Measurements from ENCODE around the gene FFAR4.
"Not testable (repeated sequence)": the region's sequence is repeated elsewhere in the genome, so short reads cannot be mapped to it uniquely, and the experiment has no call there.

The FFAR4 gene

DNA sequence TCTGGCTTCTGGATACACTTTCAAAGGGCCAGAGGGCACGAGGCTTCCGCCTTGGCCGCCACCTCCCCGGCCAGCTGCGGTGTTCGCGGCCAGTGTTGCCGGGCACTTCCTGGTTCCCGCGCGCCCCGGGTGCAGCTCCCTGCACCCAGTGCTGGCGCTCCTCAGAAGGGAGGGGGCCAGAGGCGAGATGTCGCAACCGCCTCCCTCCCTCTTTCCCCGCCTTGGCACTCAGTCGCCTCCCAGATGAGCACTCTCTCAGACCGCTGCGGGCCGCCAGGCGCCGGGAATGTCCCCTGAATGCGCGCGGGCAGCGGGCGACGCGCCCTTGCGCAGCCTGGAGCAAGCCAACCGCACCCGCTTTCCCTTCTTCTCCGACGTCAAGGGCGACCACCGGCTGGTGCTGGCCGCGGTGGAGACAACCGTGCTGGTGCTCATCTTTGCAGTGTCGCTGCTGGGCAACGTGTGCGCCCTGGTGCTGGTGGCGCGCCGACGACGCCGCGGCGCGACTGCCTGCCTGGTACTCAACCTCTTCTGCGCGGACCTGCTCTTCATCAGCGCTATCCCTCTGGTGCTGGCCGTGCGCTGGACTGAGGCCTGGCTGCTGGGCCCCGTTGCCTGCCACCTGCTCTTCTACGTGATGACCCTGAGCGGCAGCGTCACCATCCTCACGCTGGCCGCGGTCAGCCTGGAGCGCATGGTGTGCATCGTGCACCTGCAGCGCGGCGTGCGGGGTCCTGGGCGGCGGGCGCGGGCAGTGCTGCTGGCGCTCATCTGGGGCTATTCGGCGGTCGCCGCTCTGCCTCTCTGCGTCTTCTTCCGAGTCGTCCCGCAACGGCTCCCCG lies at the start of gene FFAR4:
Gene FFAR4, plus strand, starts transcription at position 231 of the 842 bp plus-strand sequence. Its CDS starts 56 bp downstream, at position 287.
- TF ChIP-seq, protein P1, sequence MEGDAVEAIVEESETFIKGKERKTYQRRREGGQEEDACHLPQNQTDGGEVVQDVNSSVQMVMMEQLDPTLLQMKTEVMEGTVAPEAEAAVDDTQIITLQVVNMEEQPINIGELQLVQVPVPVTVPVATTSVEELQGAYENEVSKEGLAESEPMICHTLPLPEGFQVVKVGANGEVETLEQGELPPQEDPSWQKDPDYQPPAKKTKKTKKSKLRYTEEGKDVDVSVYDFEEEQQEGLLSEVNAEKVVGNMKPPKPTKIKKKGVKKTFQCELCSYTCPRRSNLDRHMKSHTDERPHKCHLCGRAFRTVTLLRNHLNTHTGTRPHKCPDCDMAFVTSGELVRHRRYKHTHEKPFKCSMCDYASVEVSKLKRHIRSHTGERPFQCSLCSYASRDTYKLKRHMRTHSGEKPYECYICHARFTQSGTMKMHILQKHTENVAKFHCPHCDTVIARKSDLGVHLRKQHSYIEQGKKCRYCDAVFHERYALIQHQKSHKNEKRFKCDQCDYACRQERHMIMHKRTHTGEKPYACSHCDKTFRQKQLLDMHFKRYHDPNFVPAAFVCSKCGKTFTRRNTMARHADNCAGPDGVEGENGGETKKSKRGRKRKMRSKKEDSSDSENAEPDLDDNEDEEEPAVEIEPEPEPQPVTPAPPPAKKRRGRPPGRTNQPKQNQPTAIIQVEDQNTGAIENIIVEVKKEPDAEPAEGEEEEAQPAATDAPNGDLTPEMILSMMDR (IDR thresholded peaks at IDR 0.05; ENCODE audit: control extremely low read depth, extremely low read depth, low read depth, missing control alignments): no peak
- DNase-seq (ENCODE audit: extremely low spot score): no peak
- ChIA-PET CTCF (interaction anchor here (4.2 kb wide), 1 partner anchor 12 kb away, joined by 21 read pairs; no protein-coding TSS in a partner anchor), POLR2A (no interaction called here)

DNA sequence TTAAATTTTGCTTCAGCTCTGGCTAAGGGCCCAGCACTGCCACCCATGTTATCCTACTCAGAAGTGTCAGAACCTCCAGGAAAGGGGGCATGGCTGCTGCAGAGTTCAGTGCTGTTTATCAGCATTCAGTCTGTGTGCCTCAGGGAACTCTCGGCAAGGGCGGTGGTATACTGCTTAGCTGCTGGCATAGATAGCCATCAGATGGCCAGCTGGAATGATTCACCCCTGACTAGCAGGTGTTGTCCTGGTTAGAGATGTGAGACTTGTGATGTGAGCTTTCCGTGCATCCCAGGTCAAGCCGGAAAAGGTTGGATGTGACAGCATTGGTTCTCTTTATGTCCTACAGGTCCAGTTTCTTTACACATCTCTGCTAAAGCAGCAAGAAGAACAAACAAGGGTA lies 47.9 kb upstream of the FFAR4 start:
- CTCF ChIA-PET: interaction anchor here (1.1 to 4.0 kb wide), 5 partner anchors 8 to 633 kb away, joined by 3 to 25 read pairs (median 7); partner anchors contain the start of gene MYOF
- TF ChIP-seq, protein P1 (IDR thresholded peaks at IDR 0.05; ENCODE audit: control extremely low read depth, extremely low read depth, low read depth, missing control alignments): no peak
- DNase-seq (ENCODE audit: extremely low spot score): no peak
- POLR2A ChIA-PET: no interaction called here

DNA sequence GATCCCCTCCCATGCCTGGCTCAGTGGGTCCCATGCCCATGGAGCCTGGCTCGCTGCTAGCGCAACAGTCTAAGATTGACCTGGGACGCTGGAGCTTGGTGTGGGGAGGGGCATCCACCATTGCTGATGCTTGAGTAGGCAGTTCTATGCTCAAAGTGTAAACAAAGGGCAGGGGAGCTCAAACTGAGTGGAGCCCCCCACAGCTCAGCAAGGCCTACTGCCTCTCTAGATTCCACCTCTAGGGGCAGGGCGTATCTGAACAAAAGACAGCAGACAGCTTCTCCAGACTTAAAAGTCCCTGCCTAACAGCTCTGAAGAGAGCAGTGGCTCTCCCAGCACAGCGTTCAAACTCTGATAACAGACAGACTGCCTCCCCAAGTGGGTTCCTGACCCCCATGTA lies 31.2 kb upstream of the FFAR4 start:
- DNase-seq (ENCODE audit: extremely low spot score): no peak
- POLR2A ChIA-PET: no interaction called here
- TF ChIP-seq, protein P1 (IDR thresholded peaks at IDR 0.05; ENCODE audit: control extremely low read depth, extremely low read depth, low read depth, missing control alignments): no peak
- CTCF ChIA-PET: interaction anchor here (0.9 to 1.1 kb wide), 2 partner anchors 14 to 159 kb away, joined by 3 to 6 read pairs; no protein-coding TSS in a partner anchor

DNA sequence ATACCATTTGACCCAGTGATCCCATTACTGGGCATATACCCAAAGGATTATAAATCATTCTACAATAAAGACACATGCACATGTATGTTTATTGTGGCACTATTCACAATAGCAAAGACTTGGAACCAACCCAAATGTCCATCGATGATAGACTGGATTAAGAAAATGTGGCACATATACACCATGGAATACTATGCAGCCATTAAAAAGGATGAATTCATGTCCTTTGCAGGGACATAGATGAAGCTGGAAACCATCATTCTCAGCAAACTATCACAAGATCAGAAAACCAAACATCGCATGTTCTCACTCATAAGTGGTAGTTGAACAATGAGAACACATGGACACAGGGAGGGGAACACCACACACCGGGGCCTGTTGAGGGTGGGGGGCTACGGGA lies 25.6 kb upstream of the FFAR4 start:
- DNase-seq (ENCODE audit: extremely low spot score); CTCF ChIA-PET; POLR2A ChIA-PET: not testable (repeated sequence)

DNA sequence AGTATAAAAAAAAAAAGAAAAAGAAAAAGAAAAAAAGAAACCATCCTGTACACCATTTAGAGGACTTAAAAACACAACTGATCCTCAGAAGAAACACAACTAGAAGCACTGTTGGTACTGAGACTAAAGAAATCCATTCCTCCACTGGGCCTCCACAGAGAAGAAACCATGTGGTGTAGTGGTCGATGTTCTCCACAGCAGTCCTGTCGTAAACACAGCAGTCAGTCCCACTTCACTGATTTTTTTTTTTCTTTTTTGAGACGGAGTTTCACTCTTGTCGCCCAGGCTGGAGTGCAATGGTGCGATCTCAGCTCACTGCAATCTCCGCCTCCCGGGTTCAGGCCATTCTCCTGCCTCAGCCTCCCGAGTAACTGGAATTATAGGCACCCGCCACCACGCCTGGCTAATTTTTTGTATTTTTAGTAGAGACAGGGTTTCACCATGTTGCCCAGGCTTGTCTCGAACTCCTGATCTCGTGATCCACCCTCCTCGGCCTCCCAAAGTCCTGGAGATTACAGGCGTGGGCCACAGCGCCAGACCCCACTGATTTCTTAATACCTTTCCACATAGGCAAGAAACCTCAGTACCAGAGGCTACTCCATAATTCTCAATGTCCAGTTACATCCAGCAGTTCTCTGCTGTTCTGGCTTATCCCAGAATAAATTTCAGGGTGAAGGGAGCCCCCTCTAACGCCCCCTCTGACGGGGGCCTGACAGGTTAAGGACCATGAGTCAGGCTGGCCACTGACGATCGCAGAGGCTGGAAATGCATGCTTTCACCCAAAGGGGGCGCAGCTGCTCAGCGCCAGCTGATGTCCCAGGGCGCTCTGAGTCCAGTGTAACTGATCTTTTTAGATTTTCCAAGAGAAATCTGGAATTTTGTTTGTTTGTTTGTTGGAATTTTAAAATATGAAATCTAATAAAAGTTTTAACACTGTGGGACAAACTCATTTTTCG lies 24.8 kb upstream of the FFAR4 start:
- ChIA-PET POLR2A (no interaction called here), CTCF (interaction anchor here (1.1 to 2.0 kb wide), 6 partner anchors 9 to 139 kb away, joined by 3 to 4 read pairs (median 3); no protein-coding TSS in a partner anchor)
- TF ChIP-seq, protein P1 (IDR thresholded peaks at IDR 0.05; ENCODE audit: control extremely low read depth, extremely low read depth, low read depth, missing control alignments): peak; percentile 47
- no peak for DNase-seq (ENCODE audit: extremely low spot score)

DNA sequence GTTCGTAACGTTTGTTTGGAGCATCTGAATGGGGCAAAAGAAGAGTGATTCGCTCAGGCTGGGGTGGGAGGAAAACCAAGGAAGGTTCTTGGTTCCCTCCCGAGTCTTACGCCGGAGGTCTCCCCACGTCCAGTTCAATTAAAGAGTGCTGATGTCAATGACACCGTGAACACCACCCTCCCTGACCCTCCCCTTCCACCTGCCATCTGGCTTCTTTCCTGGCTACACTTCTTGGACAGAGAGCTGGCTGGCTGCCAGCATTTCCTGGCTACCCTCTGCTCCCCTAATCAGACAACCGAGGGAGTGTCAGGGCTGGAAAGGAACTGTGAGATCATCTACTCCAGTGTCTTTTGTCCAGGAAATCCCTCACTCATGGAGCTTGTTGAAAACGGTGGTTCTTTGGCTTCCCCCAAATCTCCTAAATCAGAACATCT lies 24.1 kb upstream of the FFAR4 start:
- DNase-seq (ENCODE audit: extremely low spot score): no peak
- POLR2A ChIA-PET: no interaction called here
- CTCF ChIA-PET: interaction anchor here (0.9 to 2.0 kb wide), 8 partner anchors 8 to 138 kb away, joined by 3 to 4 read pairs (median 3); no protein-coding TSS in a partner anchor
- TF ChIP-seq, protein P1 (IDR thresholded peaks at IDR 0.05; ENCODE audit: control extremely low read depth, extremely low read depth, low read depth, missing control alignments): no peak

DNA sequence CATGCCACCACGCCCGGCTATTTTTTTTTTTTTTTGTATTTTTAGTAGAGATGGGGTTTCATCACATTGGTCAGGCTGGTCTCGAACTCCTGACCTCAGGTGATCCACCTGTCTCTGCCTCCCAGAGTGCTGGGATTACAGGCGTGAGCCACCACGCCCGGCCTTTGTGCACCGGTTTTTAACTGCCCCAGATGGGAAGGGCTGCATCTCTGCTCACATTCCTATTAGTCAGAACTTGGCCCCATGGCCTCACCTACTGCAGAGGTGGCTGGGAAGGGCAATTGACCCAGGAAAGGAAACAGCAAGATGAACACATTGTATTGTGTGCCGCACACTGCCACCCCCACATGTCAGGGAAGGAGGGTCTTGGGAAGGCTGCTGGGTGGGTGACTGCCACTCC lies 19.5 kb upstream of the FFAR4 start:
- DNase-seq (ENCODE audit: extremely low spot score); CTCF ChIA-PET; POLR2A ChIA-PET: not testable (repeated sequence)
